Neutrophil (primary cell): ENCODE measurements around the gene TMEM184A.

Experiments
- H3K27ac ChIP-seq: fragments of 200-600 bp; sonication (generic); 2 replicates; pipeline ENCODE4 v1.5.1; 2016; ENCODE audit warnings: mild to moderate bottlenecking, moderate library complexity
- H3K27me3 ChIP-seq: fragments of 200-600 bp; sonication (generic); 2 replicates; pipeline ENCODE4 v1.6.0; 2016; ENCODE audit warnings: mild to moderate bottlenecking
- H3K36me3 ChIP-seq: fragments of 200-600 bp; sonication (generic); 2 replicates; pipeline ENCODE4 v1.5.1; 2017
- H3K4me1 ChIP-seq, 2 experiments: fragments of 200-600 bp in 1 of 2; sonication (generic) in 1 of 2; 1 replicate in 1 of 2; 2 replicates in 1 of 2; pipeline versions ENCODE4 v1.5.1 to v1.6.1; 2013 to 2016; ENCODE audit warnings: low read depth in 1 of 2, low read length in 1 of 2, mild to moderate bottlenecking in 1 of 2, moderate library complexity in 1 of 2; ENCODE audit not compliant: control insufficient read depth in 1 of 2, insufficient read depth in 1 of 2
- H3K4me3 ChIP-seq, 2 experiments: fragments of 200-600 bp in 1 of 2; sonication (generic) in 1 of 2; 1 replicate in 1 of 2; 2 replicates in 1 of 2; pipeline ENCODE4 v1.5.1; 2013 to 2016; ENCODE audit warnings: low read depth in 1 of 2, low read length in 1 of 2, mild to moderate bottlenecking in 1 of 2, moderate library complexity in 1 of 2
- H3K9me3 ChIP-seq: fragments of 200-600 bp; sonication (generic); 2 replicates; pipeline ENCODE4 v1.5.1; 2016
- CTCF ChIP-seq: fragments of 200-600 bp; sonication (generic); IDR thresholded peaks from 2 replicates; pipeline ENCODE4 v1.5.1; 2016; ENCODE audit warnings: antibody characterized with exemption

TMEM184A gene

GRCh38 chr7:1511444-1512422, 44.3 kb downstream of the TMEM184A start:
- H3K4me1 ChIP-seq: peaks cover 35 to 42% of the 10 kb centered on the region in 2 experiments
- TF ChIP-seq CTCF: no peak

GRCh38 chr7:1510780-1511154, 45.2 kb downstream of the TMEM184A start:
- no peak overlapping the region for H3K27ac ChIP-seq
- H3K4me3 ChIP-seq: no peak overlapping the region
- no peaks in the 10 kb centered on the region for H3K9me3 ChIP-seq
- peaks cover 42 to 49% of the 10 kb centered on the region in 2 experiments for H3K4me1 ChIP-seq
- H3K36me3 ChIP-seq: no peaks in the 10 kb centered on the region
- H3K27me3 ChIP-seq: no peaks in the 10 kb centered on the region
- no peak for TF ChIP-seq CTCF

More at GRCh38 chr7:1511444-1512422, 44.3 kb downstream of the TMEM184A start:
- Histone ChIP-seq H3K27me3 (no peaks in the 10 kb centered on the region), H3K9me3 (no peaks in the 10 kb centered on the region), H3K27ac (peak overlapping the region; percentile 80), H3K36me3 (no peaks in the 10 kb centered on the region), H3K4me3 (peak overlapping the region in 1 of 2 experiments; percentile 40)

GRCh38 chr7:1509226-1509625, 46.8 kb downstream of the TMEM184A start:
- no peaks in the 10 kb centered on the region for H3K27me3 ChIP-seq
- H3K4me1 ChIP-seq: peaks cover 56 to 63% of the 10 kb centered on the region in 2 experiments
- TF ChIP-seq CTCF: no peak
- no peaks in the 10 kb centered on the region for H3K36me3 ChIP-seq
- H3K4me3 ChIP-seq: no peak overlapping the region
- no peak overlapping the region for H3K27ac ChIP-seq
- H3K9me3 ChIP-seq: no peaks in the 10 kb centered on the region

- Histone ChIP-seq H3K4me3 (no peak overlapping the region), H3K9me3 (no peaks in the 10 kb centered on the region), H3K27ac (no peak overlapping the region), H3K36me3 (no peaks in the 10 kb centered on the region), H3K4me1 (peaks cover 55 to 64% of the 10 kb centered on the region in 2 experiments), H3K27me3 (no peaks in the 10 kb centered on the region)
- no peak for TF ChIP-seq CTCF
Observed at GRCh38 chr7:1508277-1508758, 47.7 kb downstream of the TMEM184A start.

GRCh38 chr7:1505731-1506550, 50.1 kb downstream of the TMEM184A start:
- H3K27ac ChIP-seq: peak overlapping the region; percentile 91
- H3K9me3 ChIP-seq: no peaks in the 10 kb centered on the region
- H3K36me3 ChIP-seq: peaks cover 20% of the 10 kb centered on the region
- TF ChIP-seq CTCF: no peak
- H3K27me3 ChIP-seq: no peaks in the 10 kb centered on the region
- peaks cover 35 to 44% of the 10 kb centered on the region in 2 experiments for H3K4me1 ChIP-seq
- H3K4me3 ChIP-seq: peak overlapping the region; percentile 66 to 93
